HG03045 (cell line): ENCODE results near the gene PAX7.
"Not testable (repeated sequence)": the region's sequence is repeated elsewhere in the genome, so short reads cannot be mapped to it uniquely, and the experiment has no call there.

ENCODE experiments used
- ATAC-seq: cut with Tn5 transposase; IDR thresholded peaks from one replicate; pipeline ENCODE4 v1.9.1; 2021; ENCODE audit warnings: mild to moderate bottlenecking, moderate library complexity; ENCODE audit not compliant: unreplicated experiment

Gene PAX7

DNA sequence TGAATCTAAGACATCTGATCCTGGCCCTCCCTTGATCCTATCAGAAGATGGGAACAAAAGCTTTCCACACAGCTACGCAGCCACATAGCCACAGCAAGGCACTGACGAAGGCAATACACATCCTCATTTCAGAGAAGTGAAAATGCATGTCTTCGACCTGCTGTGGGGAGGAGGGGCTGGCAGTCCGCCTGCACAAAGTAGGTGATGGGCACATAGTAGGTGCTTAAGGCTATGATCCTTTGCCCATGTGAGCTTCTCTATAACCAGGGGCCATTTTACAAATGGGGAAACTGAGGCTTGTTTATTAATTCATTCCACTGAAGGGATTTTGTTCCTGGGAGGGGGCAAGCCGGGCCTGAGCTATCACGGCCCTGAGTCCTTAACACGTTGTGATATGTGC lies 94.2 kb downstream of the PAX7 start:
- no peak for ATAC-seq

DNA sequence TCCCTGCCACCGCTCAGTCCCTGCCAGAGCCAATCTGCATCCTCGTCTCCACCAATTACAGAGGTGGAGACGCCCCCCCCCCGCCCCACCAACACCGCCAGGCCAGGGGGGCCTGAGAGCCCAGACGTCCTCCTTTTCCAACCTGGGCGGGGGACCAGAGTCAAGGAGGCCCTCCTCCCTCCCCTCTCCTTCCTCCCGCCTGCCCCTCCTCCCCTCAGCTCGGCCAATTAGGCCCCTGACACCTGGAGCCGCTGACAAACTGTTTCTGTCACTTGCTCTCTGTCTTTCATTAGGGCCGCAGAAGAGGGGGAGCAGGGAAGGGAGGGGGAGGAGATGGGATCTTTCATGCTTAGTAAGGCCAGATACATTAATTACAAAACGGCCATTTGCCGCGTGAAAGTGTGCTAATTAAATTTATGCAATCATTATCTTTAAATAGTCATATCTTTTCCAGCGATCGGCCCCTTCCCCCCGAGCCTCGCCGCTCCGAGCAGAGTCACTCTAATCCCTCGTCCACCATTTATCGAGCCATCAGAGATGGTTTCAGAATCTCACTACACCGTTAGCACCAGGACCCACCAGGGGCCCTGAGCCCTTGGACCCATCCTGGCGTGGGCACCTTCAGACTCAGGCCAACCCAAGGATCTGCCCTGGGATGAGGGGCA lies 94.7 kb downstream of the PAX7 start:
- ATAC-seq = no peak

DNA sequence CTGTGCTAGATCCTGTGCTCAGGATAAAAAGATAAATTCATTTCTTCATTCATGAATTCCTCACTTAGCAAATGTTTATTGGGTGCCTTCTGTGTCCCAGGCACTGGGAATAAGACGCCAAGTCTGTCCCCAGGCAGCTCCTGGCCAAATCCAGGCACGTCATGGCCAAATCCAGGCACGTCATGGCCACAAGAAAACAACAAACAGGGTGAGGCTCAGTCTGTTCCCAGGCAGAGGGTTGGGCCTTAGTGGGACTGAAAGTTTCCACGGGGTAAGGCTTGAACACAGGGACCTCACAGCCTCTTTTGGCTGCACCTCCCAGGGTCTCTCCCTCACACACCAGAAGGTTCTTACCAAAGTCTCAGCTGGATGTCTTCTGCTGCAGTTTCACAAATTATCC lies 95.7 kb downstream of the PAX7 start:
- no peak for ATAC-seq

DNA sequence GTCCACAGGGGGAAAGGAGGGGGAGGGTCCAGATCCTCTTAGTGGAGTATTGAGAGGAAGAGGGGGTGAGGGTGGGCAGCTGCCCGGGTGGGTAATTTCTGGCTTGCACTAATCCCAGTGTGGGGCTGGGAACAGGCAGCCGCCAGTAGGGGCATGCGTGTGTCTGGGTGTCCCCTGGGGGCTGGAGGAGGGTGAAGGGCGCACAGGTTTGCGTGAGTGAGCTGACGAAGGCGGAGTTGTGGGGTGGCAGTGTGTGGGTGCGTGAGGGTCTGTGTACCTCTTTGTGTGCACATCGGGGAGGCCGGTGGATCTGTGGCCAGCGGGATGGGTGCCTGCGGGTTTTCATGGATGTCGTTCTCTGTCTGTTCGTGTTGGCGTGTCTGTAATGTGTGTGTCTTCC lies 97.3 kb downstream of the PAX7 start:
- no peak for ATAC-seq

- no peak for ATAC-seq
Measured at GRCh38 chr1:18730321-18730720, 99.7 kb downstream of the PAX7 start.

DNA sequence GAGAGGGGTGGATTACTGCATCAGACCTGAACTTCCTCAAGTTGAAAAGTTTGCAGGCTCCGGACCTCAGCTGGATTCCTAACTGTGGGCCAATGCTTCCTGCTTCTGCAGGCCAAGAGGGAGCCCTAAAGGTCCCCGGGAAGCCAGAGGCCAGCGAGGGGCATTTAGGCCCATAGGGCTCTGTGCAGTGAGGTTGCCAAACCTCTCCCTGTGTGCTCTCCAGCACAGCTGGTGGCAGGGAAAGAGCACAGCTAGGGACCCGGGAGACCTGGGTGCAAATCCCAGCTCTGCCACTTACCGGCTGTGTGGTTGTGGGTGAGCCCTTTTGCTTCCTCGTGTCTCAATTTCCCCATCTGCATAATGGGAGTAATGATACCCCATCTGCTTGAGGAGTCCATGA lies 100.5 kb downstream of the PAX7 start:
- ATAC-seq = no peak

DNA sequence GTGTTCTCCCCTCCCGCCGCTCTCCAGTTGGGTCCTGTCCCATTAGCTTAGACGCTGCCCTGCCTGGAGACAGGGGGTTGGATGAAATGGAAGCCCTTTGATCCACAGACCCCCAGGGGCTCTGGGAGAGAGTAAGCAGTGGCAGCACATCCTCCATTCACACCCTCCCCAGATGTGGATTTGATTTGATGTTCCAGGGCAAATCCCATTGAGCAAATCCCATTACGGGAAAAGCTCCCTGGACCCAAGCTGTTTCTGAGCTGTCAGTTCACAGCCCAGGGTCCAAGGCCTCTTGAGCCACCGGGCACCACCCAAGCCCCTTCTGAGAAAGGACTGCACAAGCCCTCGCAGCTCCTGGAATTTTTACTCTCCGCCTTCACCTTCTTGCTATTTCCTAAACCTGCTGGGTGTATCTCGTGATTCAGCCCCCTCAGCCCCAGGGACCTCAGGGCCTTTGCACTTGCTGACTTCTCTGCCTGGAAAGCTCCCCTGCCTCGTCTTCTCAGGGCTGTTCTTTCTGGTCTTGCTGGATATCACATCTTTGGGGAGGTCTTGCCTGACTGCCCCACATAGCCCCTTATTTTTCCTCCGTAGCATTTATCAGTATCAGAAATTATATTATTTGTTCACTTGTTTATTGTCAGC lies 101.1 kb downstream of the PAX7 start:
- ATAC-seq = no peak

- no peak for ATAC-seq
Measured at GRCh38 chr1:18732686-18733085, 102.0 kb downstream of the PAX7 start.

DNA sequence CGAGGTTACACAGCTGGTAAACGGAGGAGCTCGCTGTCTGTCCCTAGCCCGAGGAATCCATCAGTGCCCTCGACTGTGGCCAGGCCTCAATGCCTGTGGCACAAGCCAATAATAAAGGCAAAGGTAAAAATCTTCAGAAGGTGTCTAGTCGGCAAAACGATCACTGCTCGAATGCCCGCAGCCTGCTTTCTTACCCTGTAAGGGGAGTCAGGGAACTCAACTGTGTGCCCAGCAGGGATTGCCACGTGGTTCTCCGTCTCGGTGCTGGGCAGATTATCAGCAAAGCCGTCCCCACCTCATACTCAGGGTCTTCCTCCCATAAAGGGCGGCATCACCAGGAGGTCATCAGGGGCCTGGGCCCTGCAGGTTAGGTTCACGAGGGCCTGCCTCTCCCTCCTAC lies 103.4 kb downstream of the PAX7 start:
- no peak for ATAC-seq

DNA sequence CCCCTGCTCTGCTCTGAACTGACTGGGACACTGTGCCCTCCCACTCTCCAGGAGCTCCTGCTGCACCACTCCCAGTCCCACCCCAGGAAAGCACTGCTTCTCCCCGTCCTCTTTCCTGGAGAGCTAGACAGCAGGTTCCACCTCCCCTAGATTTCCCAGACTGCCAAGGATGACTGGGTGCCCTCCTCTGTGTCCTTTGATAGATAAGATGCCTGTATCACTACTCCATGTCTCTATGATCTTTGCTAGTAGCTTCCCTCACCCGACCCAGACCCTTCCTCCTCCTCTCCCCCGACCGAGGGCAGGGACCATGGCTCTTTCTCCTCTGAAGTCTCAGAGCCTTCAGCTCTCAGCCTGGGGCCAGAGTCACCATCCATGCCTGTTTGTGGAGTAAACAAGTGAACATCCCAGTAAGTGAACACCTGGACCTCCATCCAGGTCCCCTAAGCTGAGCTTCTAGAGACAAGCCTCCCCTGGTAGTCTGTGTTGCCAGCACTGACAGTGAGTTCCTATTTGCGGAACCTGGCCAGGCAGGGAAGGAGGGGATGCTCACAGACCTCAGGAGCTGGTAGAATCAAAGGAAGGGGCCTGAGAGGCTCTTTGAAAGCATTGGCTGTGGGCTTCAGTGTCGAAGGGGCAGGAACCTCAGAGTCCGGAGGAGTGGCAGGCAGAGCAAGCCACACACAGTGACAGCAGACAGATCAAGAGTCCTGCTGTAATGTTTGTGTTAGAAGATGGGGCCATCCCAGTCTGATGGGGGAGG lies 104.0 kb downstream of the PAX7 start:
- no peak for ATAC-seq

DNA sequence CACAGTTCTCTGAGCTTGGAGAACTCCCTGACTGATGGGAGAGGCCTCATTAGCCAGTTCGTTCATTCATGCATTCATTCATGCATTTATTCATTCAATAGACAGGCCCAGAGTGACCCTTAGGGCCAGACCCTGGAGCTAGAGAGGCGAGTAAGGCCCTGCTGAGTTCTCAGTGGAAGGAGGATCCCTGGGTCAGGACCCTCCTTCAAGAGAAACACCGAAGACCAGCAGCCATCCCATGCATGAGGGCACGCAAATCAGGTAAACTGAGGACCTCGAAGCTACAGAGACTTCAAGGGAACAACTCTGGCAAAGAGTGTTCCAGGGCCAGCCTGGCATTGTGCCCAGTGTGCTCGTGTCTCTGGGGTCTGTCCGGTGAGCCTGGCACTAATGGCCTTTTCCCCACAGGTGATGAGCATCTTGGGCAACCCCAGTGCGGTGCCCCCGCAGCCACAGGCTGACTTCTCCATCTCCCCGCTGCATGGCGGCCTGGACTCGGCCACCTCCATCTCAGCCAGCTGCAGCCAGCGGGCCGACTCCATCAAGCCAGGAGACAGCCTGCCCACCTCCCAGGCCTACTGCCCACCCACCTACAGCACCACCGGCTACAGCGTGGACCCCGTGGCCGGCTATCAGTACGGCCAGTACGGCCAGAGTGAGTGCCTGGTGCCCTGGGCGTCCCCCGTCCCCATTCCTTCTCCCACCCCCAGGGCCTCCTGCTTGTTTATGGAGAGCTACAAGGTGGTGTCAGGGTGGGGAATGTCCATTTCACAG lies 104.8 kb downstream of the PAX7 start:
- no peak for ATAC-seq

DNA sequence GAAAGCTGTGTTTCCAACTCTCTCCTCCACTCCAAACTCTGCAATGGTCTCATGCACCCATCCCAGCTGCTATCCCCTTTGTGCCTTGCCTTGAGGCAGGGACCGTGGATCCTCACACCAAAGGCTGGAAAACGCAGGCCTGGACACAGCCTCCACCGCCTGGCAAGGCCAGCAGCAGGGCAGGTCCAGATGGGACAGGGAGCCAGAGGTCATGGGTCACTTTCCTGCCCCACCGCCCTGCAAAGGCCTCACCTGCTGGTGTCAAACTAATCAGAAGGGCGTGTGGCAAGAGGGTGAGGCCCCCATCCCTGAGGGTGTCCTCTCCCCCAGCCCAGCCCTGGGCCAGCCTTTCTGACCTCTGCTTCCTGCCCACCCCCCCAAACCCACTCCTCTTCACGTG lies 106.3 kb downstream of the PAX7 start:
- no peak for ATAC-seq

DNA sequence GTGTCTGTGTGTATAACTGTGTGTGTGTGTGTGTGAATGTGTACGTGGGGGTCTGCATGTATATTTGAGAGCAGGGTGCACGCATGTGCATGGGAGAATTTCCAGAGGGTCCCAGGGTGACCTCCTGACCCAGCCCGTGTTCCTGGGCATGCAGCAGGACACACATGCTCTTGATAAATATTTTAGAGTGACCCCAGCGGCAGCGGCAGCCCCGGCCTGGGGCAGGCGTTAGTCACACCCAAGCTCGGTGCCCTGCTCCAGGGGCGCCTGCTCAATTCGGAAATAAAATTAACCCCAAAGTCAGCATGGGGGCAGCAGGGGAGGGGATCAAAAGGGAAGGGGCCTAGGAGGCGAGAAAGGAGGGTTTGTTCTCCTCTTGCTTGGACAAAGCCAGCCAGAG lies 107.5 kb downstream of the PAX7 start:
- ATAC-seq = no peak

- ATAC-seq = no peak
Measured at GRCh38 chr1:18738617-18739016, 108.0 kb downstream of the PAX7 start.

GRCh38 chr1:18739408-18739807 lies 108.8 kb downstream of the PAX7 start:
- ATAC-seq = no peak

DNA sequence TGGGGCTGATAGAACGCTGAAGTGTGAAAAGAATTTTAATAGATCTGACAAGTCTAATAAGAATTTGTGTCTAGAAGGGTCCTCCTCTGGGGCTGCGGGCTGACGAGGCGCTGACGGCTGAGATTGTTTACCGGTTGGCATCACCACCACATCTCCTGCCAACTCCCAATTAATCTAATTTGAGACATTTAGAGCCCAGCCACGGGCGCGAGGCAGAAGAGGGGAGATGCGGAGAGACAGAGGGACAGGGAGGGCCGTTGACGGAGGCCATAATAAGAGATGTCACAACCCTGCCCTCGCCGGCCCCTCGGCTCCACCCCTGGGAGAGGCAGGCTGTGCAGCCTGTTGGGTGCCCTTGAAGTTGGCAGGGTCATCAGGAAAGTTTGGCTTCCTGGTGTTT lies 109.3 kb downstream of the PAX7 start:
- no peak for ATAC-seq

DNA sequence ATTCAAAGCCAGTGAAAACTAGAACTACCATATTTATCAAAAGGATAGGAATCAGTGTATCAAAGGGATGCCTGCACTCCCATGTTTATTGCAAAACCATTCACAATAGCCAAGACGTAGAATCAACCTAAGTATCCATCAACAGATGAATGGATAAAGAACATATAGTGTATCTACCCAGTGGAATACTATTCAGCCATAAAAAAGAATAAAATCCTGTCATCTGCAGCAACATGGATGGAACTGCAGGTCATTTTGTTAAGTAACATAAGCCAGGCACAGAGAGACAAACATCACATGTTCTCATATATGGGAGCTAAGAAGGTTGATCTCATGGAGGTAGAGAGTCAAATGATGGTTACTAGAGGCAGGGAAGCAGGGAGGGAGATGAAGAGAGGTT lies 110.0 kb downstream of the PAX7 start:
- ATAC-seq = no peak

DNA sequence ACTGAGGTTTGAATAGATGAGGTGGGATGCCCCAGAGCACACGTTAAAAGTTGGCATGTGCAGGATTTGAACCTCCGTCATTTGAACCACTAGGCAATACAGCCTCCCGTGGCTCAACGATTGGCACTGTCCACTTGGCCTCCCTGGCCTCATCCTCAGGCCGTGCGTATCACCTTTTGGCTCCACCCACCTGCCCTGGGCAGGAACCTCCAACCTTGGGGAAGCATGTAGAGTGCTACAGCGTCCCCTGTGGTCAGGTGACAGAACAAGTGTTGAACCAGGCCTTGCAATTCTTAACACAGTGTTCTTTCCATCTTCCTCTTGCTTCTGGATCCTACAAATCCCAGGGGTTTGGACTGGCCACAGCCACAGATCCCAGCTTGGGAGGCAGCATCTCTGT lies 112.6 kb downstream of the PAX7 start:
- no peak for ATAC-seq

GRCh38 chr1:18744381-18744780 lies 113.7 kb downstream of the PAX7 start:
- not testable (repeated sequence) for ATAC-seq

GRCh38 chr1:18746981-18747380 lies 116.3 kb downstream of the PAX7 start:
- no peak for ATAC-seq

- ATAC-seq = no peak
Measured at GRCh38 chr1:18747671-18748070, 117.0 kb downstream of the PAX7 start.
